Stimulated activated CD4-positive, alpha-beta T cell treated with anti-CD3 and anti-CD28 coated beads, Interleukin-2, amount 100 ng/mL, for 24 hours (primary cell): ENCODE measurements around the gene LSAMP.

ENCODE experiments used
- DNase-seq, 2 donors: peaks; one replicate each; pipeline ENCODE4 v3.0.0-alpha.2; 2020

Gene LSAMP

DNA sequence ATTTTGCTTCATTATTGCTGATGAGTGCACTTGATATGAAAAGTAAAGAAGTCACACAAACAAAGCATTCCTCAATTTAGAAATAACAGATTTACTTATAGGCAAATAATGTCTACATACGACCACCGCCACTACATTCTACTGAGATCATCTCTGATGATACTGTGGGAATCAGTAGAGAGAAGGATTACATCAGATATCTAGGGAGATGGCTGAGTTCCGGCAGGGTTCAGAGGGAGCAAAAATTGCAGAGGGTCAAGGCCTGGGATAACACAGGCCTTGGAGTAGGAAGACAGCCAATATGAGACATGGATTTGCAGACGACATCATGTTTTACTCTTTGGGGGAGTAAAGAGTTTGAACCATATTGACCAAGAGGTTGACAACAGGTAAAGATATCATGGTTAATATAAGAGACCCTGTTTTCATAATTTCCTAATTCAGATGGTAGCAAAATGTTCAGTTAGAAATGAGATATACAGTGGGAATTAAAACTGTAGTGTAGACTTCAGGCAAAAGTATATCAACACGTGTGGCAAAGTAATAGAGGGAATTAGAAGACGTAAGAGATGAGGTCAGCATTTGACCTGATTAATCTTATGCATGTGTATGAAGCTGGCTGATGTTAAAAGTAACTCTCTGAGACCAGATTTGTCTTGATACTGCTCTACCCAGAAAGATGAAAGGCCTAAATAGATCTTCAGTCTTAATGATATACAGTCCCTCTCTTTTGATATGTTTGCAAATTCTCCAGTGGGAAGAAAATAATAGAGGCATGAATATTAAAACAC is 15.6 kb downstream of the LSAMP start:
- no peak for DNase-seq

DNA sequence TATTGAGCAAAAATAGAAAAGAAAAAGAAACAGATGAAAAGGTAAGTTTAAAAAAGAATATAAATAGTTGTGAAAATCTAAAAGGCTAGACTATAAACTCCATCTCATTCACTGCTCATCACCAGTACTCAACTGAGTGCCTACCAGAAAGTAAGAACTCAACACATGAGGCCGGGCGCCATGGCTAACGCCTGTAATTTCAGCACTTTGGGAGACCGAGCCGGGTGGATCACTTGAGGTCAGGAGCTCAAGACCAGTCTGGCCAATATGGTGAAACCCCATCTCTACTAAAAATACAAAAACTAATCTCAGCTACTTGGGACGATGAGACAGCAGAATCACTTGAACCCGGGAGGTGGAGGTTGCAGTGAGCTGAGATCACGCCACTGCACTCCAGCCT is 19.3 kb downstream of the LSAMP start:
- DNase-seq, result no peak

DNA sequence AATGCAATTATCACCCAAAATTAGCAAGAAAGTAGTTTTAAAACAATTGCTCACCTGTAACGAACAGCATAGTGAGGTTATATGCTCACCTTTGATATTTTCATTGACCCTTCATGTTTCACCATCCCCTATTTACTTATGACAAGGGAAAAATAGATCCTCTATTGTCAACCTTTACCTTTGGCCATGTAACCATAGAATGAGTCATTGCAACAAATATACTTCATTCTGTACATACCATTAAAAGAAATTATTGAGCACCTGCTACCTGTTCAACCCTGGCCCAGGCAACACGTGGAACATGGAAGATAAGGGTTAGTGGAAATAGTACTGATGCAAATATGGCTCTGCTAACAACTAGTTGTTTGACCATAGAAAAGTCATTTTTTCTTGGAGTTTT is 20.2 kb downstream of the LSAMP start:
- no peak for DNase-seq

DNA sequence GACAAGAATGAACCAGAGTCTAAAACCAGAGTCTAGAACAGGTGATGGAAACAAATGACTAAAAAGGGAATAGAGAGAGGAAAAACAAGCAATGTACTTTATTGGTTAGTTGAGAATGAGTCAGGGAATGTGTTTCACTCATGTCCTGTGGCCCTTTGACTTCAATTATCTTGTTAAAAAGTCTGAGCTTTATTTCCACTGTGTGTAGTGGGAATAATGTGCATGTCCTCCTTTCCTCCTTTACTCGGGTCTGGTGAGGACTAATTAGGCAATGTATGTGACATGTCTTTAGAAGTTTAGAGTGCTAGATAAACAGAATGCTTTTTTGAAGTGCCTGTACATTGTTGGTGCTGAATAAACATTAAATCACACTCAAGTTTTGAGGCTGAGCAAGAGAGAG is 21.3 kb downstream of the LSAMP start:
- DNase-seq, result no peak

DNA sequence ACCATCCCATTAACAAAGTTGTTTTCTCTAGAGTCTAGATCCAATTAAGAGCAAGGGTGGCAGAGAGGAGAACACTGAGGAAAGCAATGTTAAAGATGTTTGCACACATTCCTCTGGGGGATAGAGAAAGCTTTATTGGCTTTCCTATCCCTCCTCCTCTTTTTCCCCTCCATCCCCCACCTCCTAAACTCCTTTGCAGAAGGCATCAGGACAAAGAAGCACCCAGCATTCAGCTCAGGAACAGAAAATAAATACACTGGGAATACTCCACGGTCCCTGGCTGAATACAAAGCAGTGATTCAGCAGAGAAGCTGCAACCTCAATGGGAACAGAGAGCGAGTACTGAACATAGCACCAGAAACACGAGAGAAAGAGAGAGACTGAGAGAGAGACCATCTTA is 21.9 kb downstream of the LSAMP start:
- no peak for DNase-seq

DNA sequence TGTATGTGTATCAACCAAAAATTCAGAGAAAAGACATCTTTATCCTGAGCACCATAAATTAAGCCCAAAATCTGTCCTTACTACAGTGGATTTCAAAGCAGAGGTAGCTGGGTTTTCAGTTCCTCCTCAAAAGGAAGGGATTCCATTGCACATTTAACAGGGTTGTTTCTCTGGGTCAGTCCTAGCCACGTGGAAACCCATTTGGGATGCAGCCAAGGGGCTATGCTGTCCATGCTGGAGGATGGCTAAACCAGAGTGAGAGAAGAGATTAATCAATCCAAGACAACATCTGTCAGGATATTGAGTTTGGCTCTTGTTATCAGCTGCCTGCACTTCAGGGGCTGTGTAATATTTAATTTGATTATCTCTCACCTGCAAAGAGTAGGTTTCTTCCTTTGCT is 28.1 kb downstream of the LSAMP start:
- no peak for DNase-seq

DNA sequence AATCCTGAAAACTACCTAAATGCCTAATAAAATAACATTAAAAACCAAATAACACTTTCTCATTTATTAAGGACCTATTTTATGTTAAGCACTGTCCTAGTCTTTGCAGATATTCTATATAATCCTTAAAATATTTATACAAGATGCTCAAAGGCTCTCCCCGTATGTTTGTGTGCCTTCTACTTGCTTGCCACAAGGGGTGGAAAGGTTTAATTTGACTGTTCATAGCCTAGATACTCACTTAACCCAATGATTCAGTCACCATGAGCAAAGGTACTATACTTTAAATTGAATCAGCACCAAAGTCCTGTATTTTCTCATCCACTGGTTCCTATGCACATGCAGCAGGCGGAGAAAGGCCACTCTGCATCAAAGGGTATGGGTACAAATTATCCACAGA is 32.0 kb downstream of the LSAMP start:
- no peak for DNase-seq

DNA sequence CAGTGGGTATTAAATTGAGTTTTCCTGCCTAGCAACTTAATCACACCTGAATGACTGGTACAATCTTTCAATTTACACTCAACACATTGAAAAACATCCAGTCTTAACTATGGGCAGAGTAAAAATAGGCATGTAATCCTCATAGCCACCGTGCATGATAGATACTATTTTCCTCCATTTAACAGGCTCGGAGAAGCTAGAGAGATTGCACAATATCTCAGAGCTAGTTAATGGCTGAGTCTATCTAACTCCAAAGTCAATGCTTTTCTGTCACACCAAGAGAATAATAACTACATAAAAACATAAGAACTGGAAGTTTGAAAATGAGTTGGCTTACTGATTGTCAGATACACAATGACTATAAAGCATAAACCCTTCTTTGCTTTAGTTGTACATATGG is 36.8 kb downstream of the LSAMP start:
- DNase-seq, result no peak

DNA sequence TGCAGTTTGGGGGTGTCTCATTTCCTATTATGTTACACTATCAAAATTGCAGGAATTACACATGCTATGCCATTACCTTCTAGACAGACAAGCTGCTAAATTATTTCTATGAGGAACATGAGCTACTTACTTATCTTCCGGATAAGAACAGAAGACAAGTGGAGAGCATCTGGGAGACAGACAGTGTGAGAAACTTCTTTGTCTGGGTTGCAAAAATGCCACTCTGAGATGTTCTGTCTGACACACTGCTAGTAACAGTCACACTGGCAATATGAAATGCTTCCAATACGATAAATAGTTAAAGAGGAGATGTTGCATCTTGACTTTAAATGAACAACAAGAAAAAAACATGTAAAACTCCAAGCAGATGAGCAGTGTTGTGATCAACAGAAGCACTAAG is 40.1 kb downstream of the LSAMP start:
- no peak for DNase-seq

DNA sequence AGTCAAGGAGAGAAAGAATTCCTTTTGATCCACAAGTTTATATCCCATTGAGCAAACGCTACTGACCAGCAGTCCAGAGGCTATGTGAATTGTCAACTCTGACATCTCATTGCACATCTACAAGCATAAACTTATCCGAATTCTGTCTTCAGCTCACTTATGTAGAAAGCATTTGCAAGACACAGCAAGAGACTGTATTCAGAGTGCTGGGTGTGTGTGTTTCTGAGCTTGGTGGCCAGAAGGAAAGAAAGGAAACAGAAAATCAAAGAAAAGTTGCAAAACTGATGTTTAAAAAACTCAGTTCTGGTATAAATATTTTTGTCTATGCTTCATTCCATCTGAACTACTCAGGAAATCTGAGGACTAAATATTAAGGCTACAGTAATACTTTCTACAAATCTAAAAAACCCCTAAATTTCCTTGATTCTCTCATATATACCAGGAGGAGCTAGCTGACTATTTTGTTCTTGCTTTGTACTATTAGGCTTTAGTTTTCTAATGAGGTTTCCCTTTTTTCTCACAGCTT is 45.5 kb downstream of the LSAMP start:
- DNase-seq, result no peak

DNA sequence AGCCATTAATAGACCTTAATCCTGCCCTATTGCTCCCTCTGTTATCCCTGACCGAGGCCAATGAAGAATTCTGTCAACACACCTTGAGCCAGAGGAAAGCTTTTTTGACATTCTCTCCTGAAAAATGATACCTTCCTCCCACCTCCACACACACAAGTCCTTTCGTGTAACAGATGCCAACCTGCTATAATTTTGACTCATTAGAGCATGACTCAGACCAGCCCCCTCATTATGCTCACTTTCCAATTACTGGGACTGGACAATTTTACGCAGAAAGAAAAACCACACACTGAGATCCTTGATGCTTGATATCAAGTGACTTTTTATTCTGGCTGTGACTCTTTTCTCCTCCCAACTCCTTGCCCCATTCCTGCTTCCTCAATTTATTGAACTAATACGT is 50.9 kb downstream of the LSAMP start:
- no peak for DNase-seq

DNA sequence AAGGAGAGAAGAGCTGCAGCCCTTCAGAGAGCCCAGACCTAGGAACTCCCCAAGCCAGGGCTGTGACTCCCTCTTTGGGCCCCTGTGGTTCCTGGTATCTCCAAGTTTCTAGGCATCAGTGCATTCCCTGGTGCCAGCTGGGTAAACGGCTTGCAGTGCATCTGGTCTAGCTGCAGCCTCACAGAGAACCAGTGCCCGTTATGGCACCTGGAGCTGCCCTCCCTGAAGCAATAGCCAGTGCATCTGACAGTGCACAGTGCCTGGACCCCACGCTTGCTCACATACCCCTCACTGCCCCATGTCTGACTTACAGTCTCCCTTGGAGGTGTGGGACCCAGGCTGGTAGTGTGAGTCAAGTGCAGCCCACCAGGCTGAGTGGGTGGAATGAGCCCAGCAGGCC is 52.1 kb downstream of the LSAMP start:
- DNase-seq, result no peak

DNA sequence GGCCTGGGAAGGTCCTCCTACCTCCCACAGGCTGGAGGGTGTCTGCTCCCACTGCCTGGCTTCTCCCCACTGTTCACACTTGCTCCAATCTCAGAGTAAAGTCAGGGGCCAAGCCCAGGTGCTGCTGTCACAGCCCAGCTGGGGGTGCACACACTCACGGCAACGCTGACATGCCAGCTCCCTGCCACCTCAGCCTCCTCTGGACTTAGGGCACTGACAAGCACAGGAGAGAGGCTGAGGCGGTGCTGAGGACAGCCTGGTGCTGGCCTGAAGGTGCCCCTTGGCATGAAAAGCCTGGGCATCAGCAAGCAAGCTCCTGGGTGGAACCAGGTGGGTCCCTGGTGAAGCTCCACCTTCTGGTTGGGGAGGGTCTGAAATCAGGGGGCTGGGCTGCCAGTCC is 53.0 kb downstream of the LSAMP start:
- no peak for DNase-seq

DNA sequence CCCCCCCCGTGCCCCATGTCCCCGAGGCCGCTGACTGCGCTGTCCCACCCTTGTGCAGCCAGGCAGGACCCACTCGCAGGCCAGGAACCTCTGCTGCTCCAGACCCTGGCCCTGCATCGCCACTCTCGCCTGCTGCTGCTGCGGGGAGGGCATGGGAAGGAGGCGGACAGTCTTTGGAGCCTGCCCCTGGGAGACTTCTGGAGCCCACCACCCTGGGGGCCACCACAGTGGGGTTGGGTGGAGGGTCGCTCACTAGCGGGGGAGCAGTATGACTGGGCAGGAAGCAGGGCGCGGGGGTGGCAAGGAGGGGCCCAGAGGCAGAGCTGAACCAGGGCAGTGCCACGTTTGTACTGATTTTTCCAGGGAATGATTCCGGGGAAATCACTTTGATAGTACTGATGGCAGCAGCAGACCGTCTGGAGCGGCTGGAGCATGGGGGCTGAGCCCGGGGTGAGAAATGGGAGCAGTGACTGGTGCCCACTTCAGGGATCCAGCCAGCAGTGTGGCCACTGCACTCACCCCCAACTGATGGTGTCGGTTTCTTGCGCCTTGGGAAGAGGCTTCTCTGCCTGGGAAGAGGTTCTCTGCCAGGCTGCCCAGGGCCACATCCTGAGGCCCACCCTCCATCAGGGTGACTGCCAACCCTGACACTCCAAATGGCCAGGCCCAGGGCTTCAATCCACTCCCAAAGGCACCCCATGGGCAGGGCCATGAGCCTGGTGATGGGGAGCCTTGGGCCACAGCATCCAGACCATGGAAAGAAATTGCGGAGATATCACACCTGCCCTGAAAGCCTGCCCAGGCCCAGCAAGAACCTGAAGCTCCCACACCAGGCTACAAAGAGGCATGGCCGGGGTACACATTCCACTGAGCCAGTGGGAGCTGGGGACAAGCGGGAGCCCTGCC is 53.7 kb downstream of the LSAMP start:
- DNase-seq, result no peak

DNA sequence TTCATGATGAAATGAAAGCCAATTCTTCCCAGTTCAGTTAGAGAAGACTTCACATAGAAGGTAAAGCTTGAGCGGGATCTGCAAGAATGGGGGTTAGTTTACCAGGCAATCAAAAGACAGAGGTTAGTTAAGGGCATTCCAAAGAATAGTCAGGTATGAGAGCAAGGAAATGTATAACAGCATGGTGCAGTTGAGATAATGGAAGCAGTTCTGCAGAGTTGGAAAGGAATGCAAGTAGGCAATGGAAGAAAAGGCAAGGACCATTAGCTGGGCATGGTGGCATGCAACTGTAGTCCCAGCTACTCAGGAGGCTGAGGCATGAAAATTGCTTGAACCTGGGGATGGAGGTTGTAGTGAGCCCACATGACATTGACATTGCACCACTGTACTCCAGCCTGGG is 55.0 kb downstream of the LSAMP start:
- DNase-seq, result no peak

DNA sequence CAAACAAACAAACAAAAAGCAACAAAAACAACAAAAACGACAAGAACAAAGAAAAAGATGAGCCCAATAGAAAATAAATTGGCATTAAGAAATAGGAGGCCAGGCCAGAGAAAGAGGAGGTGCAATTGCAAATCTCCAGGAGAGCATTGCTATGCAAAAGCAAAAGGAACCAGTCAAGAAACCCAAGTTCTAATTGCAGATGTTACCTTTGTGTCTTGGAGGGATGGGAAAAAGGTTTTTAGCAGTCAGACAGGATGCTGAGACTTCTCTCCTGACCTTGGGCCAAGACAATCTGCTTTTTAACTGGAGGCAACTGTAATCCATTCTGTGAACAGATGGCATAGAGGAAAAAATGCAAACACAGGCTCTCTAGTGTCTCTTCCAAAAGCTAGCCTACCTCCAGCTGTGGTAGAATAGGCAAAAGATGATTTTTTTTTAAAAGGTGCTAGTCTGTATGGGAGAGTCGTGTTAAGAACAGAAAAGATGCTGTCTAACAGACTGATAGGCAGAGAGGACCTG is 56.4 kb downstream of the LSAMP start:
- no peak for DNase-seq

DNA sequence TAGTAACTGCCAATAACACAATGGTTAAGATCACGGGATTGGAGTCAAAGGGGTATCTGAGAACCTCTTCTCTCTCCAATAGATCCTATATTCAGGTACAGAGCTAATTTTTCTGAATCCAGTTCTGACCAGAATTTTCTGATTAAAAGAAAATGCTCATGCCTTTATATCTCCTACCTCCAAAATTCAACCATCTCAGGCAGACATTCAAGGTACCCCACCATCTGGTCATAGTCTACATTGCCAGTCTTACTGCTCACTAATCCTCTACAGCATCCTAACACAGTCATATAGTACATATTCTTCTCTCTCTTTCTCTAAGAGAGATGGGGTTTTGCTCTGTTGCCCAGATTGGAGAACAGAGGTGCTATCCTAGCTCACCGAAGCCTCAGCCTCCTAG is 59.1 kb downstream of the LSAMP start:
- DNase-seq, result no peak

DNA sequence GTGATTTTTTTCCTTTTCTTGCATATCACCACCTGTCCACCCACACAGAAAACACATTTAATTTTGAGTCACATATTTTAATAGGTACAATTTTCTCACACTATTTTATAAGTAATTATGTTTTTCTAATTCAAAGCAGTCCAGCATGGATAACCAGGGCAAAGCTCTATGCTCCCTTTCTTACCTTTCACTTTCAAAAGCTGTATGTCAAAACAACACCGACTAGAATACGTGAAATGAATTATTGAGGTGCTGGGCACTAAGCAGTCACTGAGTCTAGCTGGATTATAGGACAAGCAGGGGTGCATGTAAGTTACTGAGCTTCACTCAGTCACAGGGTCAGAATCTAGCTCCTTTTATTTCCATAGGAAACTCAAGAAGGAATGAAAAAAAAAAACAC is 60.6 kb downstream of the LSAMP start:
- no peak for DNase-seq

DNA sequence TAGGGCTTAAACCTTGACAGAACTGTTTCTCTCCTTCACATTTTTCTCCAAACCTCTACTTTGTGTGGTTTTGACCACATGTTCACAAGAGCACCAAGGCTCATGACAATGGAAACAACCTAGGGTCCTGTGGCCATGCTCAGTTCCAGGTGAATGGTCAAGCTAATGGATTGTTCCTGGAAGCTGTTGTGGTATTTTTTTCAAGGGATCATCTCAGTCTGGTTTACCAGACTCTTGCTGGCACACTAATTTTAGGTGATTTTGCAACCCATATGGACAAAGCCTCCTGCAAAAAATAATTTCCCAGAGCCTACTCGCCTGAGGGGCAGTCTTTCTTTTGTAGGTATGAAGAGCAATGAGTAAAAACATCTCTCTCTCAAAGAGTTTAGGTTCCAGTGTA is 67.2 kb downstream of the LSAMP start:
- no peak for DNase-seq

DNA sequence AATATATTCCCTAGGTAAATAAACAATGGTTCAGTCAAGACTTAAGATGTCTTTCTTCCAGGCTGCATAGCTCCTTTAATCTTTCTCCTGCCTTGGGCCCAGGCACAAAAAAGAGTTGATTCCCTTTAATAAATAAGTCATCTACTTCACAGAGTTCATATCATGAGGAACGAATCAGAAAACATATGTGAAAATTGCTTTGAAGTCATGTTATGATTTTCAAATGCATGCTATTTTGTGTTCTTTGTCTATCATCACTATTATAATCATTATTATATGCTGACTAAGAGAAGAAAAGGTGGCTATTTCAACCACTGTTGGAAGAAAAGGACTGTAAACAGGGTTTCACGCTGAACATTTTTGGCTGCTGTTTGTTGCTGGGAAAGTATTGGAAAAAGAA is 70.4 kb downstream of the LSAMP start:
- no peak for DNase-seq

DNA sequence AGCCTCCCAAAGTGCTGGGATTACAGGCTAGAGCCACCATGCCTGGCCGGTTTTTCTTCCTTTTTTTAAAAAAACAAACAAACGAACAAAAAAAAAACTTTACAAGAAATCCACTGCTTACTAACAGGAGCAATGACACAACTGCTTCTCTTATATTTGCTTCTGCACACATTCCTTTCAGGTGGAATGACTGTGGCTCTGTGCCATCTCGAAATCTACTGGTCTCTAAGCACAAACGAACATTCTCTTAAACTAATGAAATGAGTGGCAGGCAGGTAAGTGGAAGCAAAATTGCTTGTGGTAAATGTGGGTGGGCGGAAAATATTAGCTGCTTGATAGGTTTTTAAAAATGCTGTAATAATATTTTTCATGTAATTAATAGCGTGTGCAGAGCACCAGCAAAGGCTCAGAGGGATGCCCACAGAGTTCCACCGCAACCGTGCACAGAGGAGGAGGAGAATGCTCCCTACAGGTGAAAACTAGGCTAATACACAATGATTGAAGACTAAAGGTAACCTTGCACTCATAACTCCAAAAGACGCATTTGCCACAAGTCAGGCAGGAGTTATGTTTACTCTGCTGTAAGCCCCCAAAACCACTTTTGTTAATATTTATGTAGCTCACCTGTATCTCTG is 77.4 kb downstream of the LSAMP start:
- DNase-seq, result no peak

DNA sequence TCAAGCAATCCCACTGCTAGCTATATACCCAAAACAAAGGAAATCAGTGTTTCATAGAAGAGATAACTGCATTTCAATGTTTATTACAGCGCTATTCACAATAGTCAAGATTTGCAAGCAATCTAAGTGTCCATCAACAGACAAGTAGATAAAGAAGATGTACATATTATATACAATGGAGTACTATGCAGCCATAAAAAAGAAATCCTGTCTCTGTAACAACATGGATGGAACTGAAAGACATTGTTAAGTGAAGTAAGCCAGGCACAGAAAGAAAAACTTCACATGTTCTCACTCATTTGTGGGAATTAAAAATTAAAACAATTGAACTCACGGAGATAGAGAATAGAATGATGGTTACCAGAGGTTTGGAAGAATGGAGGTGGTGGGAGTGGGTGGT is 89.2 kb downstream of the LSAMP start:
- no peak for DNase-seq

DNA sequence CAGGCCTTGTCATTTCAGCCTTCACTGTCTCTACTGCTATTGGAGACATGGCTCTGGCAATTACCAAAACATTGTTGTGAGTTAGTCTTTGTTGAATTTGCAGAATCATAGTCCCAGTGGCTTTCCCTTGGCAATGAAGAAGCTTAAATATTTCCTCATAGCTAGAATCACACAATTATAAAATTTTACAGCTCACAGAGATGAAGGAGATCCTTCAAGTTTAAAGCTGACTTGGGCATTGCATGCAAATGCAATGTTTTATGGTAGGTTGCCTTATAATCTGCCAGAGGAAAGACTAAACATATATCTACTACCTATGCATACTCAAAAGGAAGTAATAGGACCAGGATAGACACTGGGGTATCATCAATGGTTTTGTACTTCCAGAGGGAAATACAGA is 90.9 kb downstream of the LSAMP start:
- no peak for DNase-seq
